Measurements from ENCODE around the gene GNG2.
"Not testable (repeated sequence)": the region's sequence is repeated elsewhere in the genome, so short reads cannot be mapped to it uniquely, and the experiment has no call there.

The GNG2 gene

DNA sequence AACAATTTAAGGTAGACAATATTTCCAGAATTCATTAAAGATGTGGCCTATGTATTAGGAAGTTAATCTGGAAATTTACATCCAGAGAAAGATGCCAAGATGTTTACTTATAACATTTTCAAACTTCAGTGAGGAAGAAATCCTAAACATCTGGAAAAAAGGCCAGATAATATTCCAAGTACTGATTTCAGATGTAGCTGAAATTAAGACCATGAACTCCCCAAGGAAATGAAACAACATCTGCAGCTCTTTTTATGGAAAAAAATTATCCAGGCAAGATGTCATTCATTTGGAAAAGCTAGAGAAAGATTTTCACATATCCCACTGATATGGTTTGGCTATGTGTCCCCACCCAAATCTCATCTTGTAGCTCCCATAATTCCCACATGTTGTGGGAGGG is 35.0 kb downstream of the GNG2 start:
- DNase-seq: no peak

DNA sequence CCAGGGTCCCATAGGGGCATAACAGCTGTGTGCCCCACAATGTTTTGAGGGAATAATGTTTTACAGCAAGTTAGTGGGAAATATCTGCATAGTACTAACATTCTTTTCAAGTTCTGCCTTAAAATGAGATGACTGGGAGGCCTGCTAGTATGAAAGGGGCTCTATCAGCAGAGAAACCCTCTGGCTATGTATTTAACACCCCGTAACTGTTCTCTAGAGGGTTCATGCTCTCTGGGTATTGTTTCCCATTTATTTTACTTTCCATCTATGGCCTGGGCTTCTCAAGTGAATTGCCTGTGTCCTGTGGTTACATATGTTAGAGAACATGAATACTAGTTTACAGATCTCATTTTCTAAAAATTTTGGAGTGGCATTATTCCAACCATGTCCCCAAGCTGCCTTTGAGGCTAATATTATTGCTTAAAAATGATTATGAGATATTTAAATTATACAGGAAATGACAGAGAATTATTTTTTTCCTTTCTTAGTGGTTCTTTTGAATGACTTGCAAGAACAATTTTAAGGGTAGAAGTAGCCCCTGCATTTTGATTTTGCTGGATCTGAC is 37.5 kb downstream of the GNG2 start:
- DNase-seq: no peak

- no peak for DNase-seq
These were observed 41.1 kb downstream of the GNG2 start for GRCh38 chr14:51901475-51902024.

DNA sequence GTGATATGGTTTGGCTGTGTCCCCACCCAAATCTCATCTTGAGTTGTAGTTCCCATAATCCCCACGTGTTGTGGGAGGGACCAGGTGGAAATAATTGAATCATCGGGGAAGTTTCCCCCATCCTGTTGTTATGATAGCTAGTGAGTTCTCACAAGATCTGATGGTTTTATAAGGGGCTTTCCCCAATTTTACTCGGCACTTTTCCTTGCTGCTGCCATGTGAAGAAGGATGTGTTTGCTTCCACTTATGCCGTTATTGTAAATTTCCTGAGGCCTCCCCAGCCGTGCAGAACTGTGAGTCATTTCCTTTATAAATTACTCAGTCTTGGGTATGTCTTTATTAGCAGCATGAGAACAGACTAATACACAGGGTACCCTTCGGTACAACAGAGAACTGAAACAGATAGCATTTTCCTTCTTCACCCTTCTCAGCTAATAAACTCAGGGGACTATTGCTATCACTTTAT is 45.3 kb downstream of the GNG2 start:
- not testable (repeated sequence) for DNase-seq

- no peak for DNase-seq
These were observed 47.7 kb downstream of the GNG2 start for GRCh38 chr14:51908086-51908485.

GRCh38 chr14:51912112-51912786 is 51.8 kb downstream of the GNG2 start:
- no peak for DNase-seq

GRCh38 chr14:51914310-51914709 is 53.9 kb downstream of the GNG2 start:
- DNase-seq: no peak

- no peak for DNase-seq
These were observed 56.8 kb downstream of the GNG2 start for GRCh38 chr14:51917193-51917592.

GRCh38 chr14:51921026-51921425 is 60.6 kb downstream of the GNG2 start:
- DNase-seq: no peak

DNA sequence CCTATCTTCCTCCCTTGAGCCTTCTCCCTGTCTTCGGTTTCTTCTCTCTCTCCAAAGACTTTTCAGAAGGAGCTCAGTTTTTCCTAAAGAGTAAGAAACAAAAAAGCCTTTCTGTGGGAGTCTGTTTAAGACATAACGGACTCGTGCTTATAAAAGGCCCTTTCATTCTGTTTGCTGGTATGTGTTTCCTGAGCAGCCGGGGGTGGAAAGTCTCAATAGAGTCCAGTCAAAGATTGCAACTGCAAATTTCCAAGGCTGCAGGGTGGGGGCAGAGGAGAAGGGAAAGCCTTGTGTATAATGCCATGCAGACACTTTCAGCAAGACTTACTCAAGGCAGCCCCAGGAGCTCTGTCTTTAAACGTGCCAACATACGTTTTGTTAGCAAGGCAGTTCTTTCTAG is 62.2 kb downstream of the GNG2 start:
- DNase-seq: no peak

DNA sequence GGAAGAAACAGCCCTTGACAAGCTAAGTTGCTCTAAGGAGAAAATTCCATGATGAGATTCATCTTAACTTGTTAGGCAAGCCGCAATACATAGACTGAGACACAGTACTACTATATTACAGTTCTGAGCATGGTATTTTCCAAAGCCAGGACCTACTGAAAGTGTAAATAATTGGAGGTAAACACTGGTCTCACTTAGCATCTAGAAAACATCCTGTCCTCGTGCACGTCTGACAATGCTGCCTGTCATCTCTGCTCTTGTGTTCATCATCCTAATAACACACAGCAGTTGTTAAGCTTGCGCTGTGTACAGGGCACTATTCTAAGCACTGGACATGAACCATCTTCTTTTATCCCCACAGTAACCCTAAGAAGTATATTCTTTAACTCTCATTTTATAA is 64.2 kb downstream of the GNG2 start:
- no peak for DNase-seq

DNA sequence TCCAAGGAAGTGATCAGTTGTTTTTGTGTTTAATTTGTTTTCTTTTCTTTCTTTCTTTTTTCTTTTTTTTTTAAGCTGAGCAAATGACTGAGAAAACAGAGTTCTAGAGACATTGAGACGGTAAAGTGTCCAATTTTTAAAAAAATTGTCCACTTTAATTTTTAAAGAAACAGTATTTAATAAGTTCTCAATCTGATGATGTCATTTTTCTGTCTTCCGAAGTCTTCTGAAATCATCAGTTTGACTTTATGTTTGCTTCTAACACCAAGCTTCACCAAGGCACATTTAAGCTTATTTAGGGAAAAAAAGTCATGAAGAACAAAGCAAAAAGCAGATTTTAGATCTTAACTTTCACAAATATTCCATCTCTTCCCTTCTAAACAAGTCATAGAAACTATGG is 65.6 kb downstream of the GNG2 start:
- DNase-seq: no peak

DNA sequence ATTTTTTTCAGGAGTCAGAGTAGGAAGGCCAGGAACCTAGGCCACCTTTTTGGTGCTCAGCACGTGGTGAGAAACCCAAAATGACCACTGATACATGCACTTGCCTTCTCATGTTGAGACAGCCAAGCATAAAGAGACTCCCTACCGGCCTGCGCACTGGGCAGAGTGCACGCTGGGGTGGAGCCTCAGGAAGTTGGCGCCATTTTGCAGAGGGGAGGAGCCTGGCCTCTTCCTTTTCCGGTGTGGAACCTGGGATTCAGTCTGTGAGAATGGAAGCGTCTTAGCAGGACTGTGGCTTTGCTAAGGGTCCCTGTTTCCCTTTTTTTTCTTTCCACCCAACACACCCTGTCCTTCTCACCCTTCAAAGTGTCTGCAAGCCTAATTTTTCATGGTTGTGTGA is 66.0 kb downstream of the GNG2 start:
- DNase-seq: no peak

DNA sequence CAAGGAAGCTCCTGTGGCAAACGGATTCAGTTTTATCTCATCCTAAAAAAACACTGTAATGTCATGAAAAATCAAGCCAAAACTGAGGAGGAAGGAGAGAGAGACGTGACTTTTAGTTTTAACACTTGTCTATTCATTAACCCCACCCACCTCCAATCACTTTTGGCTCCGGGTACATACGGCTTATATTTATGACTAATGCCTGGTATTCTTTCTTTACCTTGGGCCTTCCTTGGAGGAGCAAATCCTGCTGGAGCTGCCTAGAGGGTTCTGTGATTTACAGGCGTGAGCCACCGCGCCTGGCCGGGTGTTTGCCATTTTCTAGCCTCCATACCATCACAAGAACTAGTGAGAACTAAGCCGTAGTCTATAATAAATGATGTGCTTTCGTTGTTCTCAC is 68.2 kb downstream of the GNG2 start:
- no peak for DNase-seq

GRCh38 chr14:51929166-51929565 is 68.8 kb downstream of the GNG2 start:
- DNase-seq: no peak

- no peak for DNase-seq
These were observed 69.7 kb downstream of the GNG2 start for GRCh38 chr14:51929910-51930682.

GRCh38 chr14:51931308-51931707 is 70.9 kb downstream of the GNG2 start:
- DNase-seq: no peak

GRCh38 chr14:51933191-51933590 is 72.8 kb downstream of the GNG2 start:
- DNase-seq: no peak

DNA sequence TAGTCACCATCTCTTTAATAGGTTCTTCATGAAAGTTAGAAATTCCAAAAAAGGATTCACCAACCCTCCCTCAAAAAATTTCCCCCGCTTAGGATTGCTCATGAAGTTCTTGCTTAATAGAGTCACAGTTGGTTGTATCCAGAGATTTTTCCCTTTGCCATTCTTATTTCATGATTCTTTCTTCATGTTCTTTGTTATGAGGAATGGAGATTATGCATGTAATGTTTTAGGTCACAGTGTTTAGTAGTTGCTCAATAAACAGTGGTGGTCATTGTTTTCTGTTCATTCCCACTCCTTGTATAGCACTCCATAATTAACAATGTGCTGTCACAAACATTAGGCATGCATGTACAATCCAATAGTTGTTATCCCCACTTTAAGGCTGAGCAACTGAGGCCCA is 77.7 kb downstream of the GNG2 start:
- no peak for DNase-seq

DNA sequence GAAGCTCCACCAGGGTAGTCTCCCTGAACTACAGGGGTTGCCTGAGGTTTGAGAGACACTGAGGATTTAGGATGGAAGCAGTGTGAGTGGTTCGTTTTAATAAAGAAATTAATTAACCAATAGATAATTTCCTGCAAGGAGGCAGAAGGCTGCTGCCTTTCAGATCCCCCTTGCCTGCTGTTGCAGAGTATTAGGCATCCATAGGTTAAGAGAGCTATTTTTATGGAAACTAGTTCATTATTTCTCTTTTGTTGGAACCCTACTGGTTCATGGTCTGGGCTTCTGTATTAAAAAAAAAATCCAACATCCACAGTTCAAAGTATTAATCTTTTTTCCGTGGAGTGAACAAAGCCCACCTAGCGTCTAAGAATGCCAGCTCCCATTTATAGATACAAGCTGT is 78.4 kb downstream of the GNG2 start:
- DNase-seq: no peak

DNA sequence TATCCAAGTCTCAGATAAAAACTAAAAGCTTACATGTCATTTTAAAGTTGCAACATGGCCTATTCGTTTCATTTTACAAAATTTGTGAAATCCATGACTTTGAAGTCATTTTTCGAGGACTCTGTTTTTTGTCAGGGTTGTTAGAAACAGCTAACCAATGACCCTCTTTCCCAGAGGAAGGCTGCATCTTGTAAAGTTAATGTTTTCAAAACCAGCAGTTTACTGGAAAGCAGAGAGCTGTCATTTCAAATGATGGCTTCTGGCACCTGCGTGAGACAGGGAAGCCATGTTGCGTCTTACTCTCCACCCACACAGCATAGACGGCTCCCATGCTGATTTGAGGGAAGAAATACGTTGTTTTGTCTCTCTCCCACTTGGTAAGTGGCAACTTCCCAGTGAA is 78.8 kb downstream of the GNG2 start:
- no peak for DNase-seq

GRCh38 chr14:51939755-51940301 is 79.4 kb downstream of the GNG2 start:
- DNase-seq: no peak

- DNase-seq: no peak
These were observed 82.6 kb downstream of the GNG2 start for GRCh38 chr14:51942971-51943370.

GRCh38 chr14:51950007-51950406 is 89.6 kb downstream of the GNG2 start:
- DNase-seq: no peak
